HG02678 (cell line): ENCODE results near the gene RAB15.

Experiments used
- ATAC-seq: cut with Tn5 transposase; IDR thresholded peaks from one replicate; pipeline ENCODE4 v1.9.1; 2021; ENCODE audit warnings: mild to moderate bottlenecking, moderate library complexity; ENCODE audit not compliant: unreplicated experiment

Gene RAB15

GRCh38 chr14:64939817-64940190 lies 32.3 kb downstream of the RAB15 start:
- no peak for ATAC-seq

GRCh38 chr14:64938972-64939816 lies 32.9 kb downstream of the RAB15 start:
- no peak for ATAC-seq

GRCh38 chr14:64937821-64938193 lies 34.3 kb downstream of the RAB15 start:
- ATAC-seq, result no peak

- ATAC-seq, result no peak
Observed at GRCh38 chr14:64937171-64937820, 34.8 kb downstream of the RAB15 start.

GRCh38 chr14:64935508-64935907 lies 36.6 kb downstream of the RAB15 start:
- ATAC-seq, result no peak

GRCh38 chr14:64934338-64934929 lies 37.7 kb downstream of the RAB15 start:
- ATAC-seq, result no peak

GRCh38 chr14:64932231-64932630 lies 39.9 kb downstream of the RAB15 start:
- no peak for ATAC-seq

GRCh38 chr14:64931123-64931522 lies 41.0 kb downstream of the RAB15 start:
- ATAC-seq, result no peak

- no peak for ATAC-seq
Observed at GRCh38 chr14:64930085-64930843, 41.9 kb downstream of the RAB15 start.

- no peak for ATAC-seq
Observed at GRCh38 chr14:64929014-64929359, 43.1 kb downstream of the RAB15 start.

GRCh38 chr14:64928239-64929013 lies 43.7 kb downstream of the RAB15 start:
- peak; percentile 75 for ATAC-seq

- no peak for ATAC-seq
Observed at GRCh38 chr14:64927031-64927430, 45.1 kb downstream of the RAB15 start.

GRCh38 chr14:64926398-64926995 lies 45.6 kb downstream of the RAB15 start:
- ATAC-seq, result no peak

GRCh38 chr14:64923015-64923414 lies 49.1 kb downstream of the RAB15 start:
- no peak for ATAC-seq

- ATAC-seq, result no peak
Observed at GRCh38 chr14:64920465-64920864, 51.7 kb downstream of the RAB15 start.

- no peak for ATAC-seq
Observed at GRCh38 chr14:64919618-64920017, 52.5 kb downstream of the RAB15 start.

GRCh38 chr14:64919215-64919614 lies 52.9 kb downstream of the RAB15 start:
- no peak for ATAC-seq

GRCh38 chr14:64918216-64918615 lies 53.9 kb downstream of the RAB15 start:
- no peak for ATAC-seq

- no peak for ATAC-seq
Observed at GRCh38 chr14:64915797-64916196, 56.3 kb downstream of the RAB15 start.

- ATAC-seq, result no peak
Observed at GRCh38 chr14:64915029-64915424, 57.1 kb downstream of the RAB15 start.
